HG02840 (cell line): ENCODE data around the gene ARHGAP31.

ENCODE experiments used
- ATAC-seq: cut with Tn5 transposase; IDR thresholded peaks from one replicate; pipeline ENCODE4 v1.9.1; 2021; ENCODE audit warnings: mild to moderate bottlenecking, moderate library complexity, moderate number of reproducible peaks; ENCODE audit not compliant: unreplicated experiment, low FRiP score

The ARHGAP31 gene

DNA sequence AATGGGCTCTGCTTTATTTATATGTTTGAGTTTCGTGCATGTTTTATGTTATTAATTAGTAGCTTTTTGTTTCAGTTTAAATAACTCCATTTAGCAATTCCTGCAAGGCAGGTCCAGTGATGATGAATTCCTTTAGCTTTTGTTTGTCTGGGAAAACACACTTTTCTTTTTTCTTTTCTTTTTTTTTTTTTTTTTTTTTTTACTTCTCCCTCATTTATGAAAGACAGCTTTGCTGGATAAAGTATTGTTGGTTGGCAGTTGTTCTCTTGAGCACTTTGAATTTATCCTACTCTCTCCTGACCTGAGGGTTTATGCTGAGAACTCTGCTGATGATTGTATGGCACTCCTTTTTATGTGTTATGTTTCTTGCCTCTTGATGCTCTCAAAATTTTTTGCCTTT lies 133.5 kb downstream of the ARHGAP31 start:
- no peak for ATAC-seq

DNA sequence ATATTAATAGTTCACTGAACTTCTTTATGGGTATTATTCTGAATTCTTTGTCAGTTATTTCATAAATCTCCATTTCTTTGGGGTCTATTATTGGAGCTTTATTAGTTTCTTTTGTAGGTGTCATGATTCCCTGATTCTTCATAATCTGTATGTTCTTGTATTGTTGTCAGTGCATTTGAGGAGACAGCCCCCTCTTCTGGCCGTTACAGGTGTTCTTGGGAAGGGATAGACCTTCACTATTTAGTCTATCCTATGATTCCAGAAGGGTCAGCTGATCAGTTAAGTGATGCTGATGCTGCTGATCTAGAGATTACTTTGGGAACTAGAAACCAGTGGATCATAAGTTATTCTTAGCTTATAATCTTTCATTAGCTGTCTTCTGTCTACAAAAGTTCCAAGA lies 134.4 kb downstream of the ARHGAP31 start:
- no peak for ATAC-seq

DNA sequence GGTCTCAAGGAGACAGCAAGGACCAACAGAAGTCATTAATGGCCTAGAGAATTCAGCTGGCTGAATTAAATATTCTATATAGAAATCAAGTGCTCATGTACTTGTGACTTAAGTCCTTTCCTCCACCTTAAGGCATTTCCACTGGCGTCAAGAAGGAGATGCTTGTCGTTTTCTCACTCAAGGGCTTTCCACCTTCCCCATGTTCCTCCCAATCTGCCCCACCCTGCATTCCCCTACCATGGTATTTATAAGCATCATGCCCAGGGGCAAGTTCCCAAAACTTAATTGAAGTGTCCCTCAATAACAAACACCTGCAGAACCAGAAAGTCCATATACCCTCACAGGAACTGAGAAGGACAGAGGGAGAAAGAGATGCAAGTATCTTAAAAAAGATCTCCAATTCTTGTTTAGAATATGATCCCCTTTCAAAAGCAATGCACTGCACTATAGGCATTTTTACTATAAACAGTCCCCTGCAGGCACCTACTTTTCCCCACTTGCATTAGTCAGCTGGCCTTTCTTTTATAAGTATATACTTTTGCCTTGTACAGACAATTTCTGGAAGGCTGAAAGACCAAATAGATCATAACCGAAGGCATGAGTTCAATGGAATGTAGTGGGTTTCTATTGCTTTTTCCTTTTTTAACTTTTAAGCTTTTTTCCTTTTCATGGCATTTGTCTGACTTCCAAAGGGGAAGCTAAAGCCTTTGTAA lies 139.6 kb downstream of the ARHGAP31 start:
- ATAC-seq, result no peak

DNA sequence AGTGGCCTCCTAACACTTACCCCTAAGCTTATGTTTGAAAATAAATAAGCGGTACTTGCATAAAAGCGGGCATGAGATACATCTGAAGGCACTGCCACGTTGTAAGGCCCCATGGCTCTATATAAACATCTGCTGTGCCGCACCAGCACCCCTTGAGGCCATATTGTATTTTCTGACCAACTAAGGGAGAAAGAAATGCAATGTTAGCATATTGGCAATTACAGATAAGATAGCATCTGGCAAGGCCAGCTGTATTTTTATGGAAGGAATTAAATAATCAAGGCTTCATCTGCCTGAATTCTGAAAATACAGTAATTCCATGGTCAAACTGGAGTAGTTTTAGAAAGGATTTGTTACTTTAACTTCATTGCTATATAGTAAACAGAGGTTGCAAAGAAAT lies 140.5 kb downstream of the ARHGAP31 start:
- no peak for ATAC-seq

DNA sequence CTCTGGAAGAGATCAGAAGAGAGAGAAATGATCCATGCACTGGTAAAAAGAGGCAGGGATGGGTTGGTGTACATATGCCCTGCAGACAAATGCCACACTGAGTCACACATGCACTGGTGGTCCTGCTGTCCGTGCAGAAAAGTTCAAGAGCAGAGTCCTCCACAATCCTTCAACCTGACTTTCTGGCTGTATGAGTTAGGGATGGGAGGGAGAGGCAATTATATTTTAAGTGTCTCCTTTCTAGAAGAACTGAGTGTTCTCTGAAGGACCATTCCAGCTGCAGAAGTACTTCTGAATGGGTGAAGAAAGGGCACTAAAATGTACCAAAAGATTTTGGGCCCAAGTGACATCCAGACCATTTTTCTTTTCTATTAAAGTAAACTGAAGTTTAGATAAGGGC lies 142.8 kb downstream of the ARHGAP31 start:
- ATAC-seq, result no peak

DNA sequence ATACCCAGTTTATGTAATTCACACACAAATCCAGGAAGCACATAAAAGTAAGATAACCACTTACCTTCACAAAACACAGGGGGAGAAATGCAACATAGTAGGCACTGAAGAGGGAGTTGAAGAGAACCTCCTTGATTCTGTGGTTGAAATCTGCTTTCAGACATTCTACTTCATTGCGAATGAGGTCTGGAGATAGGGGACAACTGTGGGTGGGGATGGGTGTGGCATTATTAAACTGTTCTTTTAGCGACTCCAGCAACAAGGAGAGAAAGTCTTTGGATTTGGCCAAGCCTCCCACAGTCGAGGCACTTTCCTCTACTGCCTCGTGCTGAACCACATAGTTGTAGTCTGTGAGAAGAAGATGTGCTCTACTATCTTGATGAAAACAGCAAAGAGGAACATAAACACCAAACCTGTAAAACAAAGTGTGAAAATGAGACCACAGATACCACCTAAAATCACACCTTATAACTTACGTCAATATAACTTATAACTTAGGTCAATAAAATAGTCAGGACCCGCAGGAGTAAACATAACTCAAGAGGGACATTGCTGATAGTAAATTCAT lies 143.6 kb downstream of the ARHGAP31 start:
- no peak for ATAC-seq

DNA sequence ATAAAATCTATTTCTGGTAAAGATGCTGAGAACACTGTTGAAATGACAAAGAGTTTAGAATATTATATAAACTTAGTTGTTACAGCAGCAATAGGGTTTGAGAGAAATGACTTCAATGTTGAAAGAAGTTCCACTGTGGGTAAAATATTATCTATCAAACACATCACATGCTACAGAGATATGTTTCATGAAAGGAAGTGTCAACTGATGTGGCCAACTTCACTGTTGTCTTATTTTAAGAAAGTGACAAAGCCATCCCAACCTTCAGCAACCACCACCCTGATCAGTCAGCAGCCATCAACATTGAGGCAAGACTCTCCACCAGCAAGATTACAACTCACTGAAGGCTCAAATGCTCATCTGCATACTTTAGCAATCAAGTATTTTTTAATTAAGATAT lies 149.0 kb downstream of the ARHGAP31 start:
- no peak for ATAC-seq

DNA sequence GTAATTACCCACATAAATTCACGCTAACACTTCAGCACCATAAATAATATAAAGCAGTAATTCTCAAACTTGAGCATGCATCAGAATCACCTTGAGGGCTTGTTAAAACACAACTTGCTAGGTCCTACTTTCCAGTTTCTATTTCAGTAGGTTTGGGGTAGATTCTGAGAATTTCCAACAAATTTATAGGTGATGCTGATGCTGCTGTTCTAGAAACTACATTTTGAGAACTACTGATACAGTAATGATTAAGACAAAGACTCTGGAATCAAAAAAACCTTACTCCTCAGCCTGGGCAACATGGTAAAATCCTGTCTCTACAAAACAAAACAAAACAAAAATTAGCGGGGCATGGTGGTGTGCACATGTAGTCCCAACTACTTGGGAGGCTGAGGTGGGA lies 150.4 kb downstream of the ARHGAP31 start:
- no peak for ATAC-seq

DNA sequence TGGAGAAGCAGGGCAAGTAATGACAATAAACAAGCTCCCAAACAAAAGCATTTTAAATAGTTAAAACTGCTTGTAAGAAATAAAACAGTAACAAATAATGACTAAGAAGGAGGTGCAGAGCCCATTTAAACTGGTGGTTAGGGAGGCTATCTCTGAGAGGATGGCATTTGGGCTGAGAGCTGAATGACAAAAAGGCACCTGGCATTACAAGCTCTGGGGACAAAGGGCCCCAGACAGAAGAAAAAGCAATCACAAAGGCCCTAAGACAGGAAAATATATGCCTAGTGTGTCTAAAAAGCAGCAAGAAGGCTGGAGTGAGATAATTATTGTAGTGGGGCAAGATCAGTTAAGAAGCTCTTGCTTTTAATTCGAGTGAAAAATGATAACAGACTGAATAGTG lies 159.6 kb downstream of the ARHGAP31 start:
- ATAC-seq, result no peak

DNA sequence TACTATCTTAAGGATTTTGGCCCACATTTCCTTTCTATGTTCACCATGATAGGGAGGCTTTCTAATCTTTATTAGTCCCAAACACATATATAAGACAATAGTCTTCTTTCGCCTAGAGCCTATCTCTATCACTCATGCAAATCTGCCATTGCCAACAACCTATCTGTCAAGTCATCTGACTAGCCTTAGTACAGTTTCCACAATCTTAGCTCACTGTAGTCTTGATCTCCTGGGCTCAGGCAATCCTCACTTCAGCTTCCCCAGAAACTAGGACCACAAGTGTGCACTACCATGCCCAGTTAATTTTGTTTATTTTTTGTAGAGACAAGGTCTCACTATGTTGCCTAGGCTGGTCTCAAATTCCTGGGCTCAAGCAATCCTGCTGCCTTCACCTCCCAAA lies 162.3 kb downstream of the ARHGAP31 start:
- ATAC-seq, result no peak

DNA sequence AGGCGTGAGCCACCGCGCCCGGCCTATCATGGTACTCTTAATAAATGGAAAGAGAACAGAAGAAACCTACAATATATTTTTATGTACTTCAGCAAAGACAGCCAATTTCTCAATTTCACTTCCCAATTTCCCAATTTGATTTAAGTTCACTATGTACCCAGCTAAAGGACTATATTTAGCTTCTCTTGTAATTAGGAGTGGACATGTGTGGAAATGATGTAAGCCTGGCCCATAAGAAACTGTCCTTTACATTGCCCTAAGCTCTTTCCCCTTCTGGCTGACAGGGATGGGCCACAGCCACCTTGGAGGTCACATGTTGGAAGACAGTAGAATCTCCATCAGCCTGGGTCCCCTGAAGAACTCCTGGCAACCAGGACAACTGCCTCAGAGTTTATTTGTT lies 163.1 kb downstream of the ARHGAP31 start:
- no peak for ATAC-seq

DNA sequence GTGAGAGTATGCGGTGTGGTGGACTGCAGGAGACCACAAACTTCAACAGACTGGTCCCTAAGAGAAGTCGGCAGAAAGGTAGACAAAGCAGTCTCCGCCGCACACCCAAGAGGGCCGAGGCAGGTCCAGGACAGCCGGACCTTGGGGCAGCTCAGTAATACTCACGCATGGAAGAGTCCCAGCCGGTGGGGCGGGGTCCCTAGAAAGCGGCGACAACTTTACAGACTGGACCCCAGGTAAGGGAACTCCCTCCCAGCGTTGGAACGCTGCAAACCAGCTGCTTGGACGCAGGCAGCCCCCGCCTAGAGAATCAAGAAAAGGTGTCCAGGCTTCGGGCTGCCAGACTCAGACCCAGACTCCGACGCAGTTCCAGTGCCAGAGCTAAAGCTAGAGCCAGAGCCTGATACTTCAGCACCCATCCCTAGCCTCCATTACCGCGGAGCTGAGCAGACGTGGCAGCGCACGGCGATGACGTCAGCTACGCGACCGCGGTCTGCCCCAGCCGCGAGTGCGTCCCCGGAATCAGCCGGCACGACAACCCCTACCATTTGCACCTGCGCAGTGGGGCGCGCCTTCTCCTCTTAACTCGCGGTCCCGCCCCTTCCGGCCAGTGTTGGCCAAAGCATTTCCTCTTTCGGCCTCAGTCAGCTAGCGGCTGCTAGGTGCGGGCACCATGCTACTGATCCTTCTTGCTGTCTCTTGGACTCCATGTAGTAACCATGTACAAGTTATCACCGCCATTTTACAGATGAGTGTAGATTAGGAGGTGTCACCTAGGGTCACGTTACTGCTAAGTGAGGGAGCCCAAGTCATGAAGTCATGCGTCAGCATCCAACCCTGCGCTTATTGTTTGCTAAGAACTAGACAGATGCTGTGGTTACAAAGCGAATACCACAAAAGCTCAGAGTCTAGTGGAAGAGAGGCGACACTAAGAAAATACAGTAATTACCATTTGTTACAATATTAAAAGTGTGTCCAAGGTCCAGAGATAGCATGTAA lies 169.3 kb downstream of the ARHGAP31 start, which contains the start of gene TMEM39A:
TMEM39A (minus strand) TSS at position 445 of the 999 bp plus-strand sequence. CDS start 1,541 bp downstream, outside the sequence.
- peak; percentile 94 for ATAC-seq

DNA sequence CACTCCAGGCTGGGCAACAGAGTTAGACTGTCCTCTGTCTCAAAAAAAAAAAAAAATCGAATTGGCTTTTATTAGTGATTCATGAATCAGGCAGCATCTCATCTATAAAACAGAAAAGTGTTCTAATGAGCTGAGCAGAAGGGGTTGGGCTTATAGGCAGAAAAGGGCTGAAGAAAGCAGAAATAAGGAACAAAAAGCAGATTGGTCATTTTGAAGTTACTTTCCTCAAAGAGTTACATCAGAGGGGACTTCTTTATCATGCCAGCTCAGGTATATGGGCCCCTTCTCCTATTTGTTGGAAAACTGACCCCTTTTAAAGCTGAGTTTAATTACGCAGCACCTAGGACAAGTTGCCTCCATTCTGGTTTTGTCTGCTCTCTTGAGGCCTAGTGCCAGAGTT lies 173.9 kb downstream of the ARHGAP31 start:
- no peak for ATAC-seq

DNA sequence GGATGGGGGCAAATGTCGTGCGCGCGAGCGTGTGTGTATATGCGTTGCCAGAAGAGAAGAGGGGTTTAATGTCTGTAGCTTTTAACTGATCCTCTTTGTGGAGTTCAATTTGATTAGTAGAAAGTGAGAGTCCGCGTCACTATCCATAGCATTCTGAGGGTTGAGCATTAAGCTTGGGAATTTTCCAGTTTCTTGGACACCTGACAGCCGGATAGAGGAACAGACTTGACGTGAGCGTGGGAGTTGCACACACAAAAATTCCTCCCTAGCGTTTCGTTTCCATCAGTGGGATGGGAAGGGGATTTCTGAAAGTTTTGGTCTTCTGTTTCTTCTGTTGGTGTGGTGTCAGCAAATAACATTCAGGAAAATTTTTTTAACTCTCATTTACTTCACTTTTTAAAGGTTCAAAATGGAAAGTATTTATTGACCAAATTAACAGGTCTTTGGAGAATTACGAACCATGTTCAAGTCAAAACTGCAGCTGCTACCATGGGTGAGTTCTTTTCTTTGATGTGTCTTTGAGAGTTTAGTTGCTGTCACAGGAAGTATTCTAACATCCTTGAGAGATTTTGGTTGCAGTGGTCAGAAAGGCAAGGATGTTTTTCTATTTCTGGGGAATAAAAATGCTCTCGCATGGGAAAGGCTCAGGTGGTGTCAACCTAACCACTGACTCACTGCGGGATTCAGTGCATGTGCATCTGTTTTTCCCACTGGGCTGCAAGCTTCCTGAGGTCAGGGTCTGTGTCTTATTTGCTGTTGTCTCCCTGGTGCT lies 175.4 kb downstream of the ARHGAP31 start:
- ATAC-seq, result no peak
